ENCODE data around the gene TIGAR.

TIGAR gene, protein sequence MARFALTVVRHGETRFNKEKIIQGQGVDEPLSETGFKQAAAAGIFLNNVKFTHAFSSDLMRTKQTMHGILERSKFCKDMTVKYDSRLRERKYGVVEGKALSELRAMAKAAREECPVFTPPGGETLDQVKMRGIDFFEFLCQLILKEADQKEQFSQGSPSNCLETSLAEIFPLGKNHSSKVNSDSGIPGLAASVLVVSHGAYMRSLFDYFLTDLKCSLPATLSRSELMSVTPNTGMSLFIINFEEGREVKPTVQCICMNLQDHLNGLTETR

DNA sequence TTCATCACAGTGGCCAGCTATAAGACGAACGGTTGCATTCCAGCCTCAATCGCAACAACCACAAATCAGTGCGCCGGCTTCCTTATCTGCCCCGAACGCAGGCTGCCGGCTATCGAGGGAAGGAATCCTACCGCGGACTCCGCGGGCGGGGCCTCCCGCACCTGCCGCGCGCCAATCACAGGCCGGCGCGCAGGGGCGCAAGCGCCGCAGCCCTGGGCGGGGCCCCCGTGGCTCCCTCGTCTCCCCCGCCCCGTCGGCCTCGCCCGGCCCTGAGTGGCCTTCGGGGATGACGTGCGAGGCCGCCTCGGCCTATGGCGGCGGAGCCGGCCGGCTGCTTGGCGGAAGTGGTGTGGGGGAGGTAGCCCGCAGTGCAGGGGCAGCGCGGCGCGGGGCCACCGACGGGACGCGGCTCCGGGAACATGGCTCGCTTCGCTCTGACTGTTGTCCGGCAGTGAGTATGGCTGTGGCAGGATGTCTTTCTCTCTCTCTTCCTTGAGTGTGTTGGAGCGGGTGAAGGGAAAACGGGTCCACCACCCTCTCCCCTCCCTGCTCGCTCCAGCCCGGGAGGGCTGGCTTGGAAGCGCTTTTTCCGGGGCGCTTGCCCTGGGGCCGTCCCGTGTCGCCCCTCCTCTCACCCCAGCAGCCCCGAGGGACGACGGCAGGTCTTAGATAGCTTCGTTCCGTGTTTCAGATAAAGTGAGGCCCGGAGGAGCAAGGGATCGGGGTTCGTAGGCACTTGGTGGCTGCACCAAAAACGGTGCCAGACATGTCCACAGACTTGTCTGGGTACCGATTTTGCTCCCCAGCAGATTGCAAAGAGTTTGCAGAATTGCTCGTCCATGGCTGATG, at the start of gene TIGAR:
TIGAR (plus strand) TSS at position 361 of the 849 bp plus-strand sequence; CDS start at position 420, 59 bp downstream.
- peak; percentile 99 for DNase-seq
- in situ Hi-C loops (cut with HindIII; ENCODE audit: low pct_ligation_motif_present, low pct_unique_long_range_greater_than_20kb, low sequenced_read_pairs), result no loop called here

DNA sequence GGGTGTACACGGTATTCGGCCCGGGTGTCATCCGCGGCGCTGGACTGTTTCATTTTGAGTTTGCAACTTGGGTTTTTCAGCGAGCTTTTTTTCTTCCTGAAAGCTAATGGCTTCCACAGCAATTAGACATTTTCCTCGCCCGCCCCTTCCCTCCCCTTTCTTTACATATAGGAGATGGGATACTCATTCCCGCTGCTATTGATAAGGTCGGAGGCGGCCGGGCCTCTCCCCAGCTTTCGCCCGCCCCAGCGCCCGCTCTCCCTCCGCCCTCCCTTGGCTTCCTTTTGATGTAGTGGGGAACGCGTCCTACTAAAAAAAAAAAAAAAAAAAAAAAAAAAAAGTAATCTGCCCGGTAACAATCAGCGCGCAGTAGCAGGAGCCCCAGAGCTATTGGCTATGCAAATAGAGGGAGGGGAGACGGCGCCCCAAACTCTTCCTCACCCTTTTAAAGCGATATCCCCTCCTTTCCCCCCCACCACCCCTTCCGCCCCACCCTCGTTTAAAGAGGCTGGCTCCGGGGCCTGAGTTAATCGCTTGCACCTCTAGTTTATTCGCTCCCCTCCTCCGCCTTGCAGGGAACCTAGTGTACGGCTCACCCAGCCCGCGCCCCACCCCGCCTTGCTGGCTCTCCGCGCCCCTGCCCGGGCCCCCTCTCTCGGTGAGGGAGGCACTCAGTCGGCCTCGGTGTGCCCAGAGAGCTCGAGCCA, 49.1 kb upstream of the TIGAR start:
- in situ Hi-C loops (cut with HindIII; ENCODE audit: low pct_ligation_motif_present, low pct_unique_long_range_greater_than_20kb, low sequenced_read_pairs), result no loop called here
- DNase-seq, result peak; percentile 90

DNA sequence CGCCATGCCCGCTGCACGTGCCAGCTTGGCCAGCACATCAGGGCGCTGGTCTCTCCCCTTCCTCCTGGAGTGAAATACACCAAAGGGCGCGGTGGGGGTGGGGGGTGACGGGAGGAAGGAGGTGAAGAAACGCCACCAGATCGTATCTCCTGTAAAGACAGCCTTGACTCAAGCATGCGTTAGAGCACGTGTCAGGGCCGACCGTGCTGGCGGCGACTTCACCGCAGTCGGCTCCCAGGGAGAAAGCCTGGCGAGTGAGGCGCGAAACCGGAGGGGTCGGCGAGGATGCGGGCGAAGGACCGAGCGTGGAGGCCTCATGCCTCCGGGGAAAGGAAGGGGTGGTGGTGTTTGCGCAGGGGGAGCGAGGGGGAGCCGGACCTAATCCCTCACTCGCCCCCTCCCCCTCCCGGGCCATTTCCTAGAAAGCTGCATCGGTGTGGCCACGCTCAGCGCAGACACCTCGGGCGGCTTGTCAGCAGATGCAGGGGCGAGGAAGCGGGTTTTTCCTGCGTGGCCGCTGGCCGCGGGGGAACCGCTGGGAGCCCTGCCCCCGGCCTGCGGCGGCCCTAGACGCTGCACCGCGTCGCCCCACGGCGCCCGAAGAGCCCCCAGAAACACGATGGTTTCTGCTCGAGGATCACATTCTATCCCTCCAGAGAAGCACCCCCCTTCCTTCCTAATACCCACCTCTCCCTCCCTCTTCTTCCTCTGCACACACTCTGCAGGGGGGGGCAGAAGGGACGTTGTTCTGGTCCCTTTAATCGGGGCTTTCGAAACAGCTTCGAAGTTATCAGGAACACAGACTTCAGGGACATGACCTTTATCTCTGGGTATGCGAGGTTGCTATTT, 48.4 kb upstream of the TIGAR start:
- DNase-seq, result no peak
- in situ Hi-C loops (cut with HindIII; ENCODE audit: low pct_ligation_motif_present, low pct_unique_long_range_greater_than_20kb, low sequenced_read_pairs), result no loop called here

DNA sequence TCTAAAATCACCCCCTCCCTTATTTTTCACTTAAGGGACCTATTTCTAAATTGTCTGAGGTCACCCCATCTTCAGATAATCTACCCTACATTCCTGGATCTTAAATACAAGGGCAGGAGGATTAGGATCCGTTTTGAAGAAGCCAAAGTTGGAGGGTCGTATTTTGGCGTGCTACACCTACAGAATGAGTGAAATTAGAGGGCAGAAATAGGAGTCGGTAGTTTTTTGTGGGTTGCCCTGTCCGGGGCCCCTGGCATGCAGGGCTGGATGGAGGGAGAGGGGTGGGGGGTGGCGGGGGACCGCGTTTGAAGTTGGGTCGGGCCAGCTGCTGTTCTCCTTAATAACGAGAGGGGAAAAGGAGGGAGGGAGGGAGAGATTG, 47.8 kb upstream of the TIGAR start:
- in situ Hi-C loops (cut with HindIII; ENCODE audit: low pct_ligation_motif_present, low pct_unique_long_range_greater_than_20kb, low sequenced_read_pairs), result no loop called here
- no peak for DNase-seq

DNA sequence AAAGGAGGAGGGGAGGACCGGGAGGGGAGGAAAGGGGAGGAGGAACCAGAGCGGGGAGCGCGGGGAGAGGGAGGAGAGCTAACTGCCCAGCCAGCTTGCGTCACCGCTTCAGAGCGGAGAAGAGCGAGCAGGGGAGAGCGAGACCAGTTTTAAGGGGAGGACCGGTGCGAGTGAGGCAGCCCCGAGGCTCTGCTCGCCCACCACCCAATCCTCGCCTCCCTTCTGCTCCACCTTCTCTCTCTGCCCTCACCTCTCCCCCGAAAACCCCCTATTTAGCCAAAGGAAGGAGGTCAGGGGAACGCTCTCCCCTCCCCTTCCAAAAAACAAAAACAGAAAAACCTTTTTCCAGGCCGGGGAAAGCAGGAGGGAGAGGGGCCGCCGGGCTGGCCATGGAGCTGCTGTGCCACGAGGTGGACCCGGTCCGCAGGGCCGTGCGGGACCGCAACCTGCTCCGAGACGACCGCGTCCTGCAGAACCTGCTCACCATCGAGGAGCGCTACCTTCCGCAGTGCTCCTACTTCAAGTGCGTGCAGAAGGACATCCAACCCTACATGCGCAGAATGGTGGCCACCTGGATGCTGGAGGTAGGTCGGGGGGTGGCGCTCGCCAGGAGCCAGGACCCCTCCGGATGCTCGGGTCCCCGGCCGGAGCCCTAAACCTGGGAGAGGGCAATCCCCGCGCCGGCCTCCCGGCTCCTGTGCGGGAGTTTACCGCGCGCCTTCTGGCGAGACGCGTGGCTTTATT, 47.2 kb upstream of the TIGAR start, which contains the start of gene CCND2:
CCND2 (plus strand) TSS at position 111 of the 744 bp plus-strand sequence; CDS start at position 390, 279 bp downstream.
- DNase-seq, result peak; percentile 94
- in situ Hi-C loops (cut with HindIII; ENCODE audit: low pct_ligation_motif_present, low pct_unique_long_range_greater_than_20kb, low sequenced_read_pairs), result no loop called here

DNA sequence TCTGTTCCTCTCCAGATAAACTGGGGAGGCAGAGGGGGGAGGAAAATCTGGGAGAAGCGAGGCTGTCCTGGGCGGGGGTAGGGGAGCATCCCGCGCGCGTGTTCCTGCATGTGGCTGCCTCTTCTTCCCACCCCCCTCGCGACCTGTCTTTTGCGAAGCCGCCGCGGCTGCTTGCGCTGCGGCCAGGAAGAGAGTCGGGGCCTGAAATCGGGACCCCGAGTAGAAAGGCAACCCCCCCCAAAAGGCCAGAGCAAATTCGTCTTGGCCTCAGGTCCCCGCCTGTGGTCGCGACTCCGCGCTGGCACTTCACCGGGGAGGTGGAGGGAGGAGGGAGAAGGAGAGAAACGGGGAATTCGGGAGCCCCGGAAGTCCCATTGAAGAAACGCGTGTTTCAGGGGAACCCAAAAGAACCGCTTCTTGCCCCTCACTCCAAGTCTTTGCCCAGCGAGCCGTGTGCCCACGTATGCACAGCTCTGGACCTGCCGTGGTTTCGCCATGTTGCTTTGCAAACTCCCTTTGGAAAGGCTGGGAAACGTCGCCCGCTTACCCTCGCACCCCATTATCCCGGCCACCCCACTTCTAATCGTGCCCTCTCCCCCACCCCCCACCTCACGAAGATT, 46.5 kb upstream of the TIGAR start:
- DNase-seq, result peak; percentile 51
- in situ Hi-C loops (cut with HindIII; ENCODE audit: low pct_ligation_motif_present, low pct_unique_long_range_greater_than_20kb, low sequenced_read_pairs), result no loop called here

DNA sequence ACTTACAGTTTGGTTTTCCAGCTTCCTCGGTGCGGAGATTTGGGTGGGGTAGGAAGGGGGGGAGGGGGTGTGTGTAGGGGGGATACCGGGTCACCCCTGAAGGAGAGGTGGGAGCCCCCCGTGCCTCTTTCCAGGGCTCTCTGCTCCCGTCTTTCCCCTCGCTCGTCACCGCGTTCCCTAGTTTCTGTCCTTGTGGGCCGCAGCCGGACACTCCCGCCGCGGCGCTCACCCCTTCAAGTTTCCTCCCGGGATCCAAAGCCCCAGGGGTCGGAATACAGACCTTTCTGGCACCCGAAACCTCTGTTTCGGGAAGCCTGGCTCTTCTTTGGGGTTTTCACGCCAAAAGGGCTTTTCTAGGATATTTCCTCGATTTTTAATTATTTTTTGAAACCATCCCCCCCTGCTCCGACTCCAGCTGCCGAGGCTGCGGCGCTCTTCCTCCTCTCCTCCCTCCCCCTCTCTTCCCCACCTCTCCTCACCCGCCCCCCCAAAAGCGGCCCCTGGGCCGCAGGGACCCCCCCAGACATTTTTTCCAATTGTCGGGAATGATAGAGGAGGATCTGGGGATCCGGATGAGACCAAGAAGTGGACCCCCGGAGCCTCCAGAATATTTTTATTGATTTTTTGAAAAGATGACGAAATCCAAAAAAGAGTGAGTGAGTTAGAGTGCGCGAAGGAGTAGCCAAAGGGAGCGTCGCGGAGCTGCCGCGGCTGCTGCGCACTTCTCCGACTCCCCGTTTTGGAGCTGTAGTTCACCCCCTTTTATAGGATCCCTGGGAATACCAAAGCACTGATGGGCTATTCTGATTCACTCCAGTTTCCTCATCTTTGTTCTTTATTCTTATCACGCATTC, 45.8 kb upstream of the TIGAR start:
- peak; percentile 61 for DNase-seq

DNA sequence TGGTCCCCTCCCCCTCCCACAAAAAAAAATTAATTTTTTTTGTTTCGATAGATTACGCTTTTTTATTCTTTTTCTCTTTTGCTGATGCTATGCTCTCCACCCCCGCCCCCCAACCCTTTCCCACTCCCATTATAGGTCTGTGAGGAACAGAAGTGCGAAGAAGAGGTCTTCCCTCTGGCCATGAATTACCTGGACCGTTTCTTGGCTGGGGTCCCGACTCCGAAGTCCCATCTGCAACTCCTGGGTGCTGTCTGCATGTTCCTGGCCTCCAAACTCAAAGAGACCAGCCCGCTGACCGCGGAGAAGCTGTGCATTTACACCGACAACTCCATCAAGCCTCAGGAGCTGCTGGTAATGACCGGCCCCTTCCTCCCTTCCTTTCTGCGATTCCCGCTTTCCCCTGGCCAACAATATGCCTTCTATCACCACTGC, 45.1 kb upstream of the TIGAR start:
- in situ Hi-C loops (cut with HindIII; ENCODE audit: low pct_ligation_motif_present, low pct_unique_long_range_greater_than_20kb, low sequenced_read_pairs), result no loop called here
- no peak for DNase-seq

More for the DNA sequence above, 45.8 kb upstream of the TIGAR start:
- in situ Hi-C loops (cut with HindIII; ENCODE audit: low pct_ligation_motif_present, low pct_unique_long_range_greater_than_20kb, low sequenced_read_pairs), result no loop called here

DNA sequence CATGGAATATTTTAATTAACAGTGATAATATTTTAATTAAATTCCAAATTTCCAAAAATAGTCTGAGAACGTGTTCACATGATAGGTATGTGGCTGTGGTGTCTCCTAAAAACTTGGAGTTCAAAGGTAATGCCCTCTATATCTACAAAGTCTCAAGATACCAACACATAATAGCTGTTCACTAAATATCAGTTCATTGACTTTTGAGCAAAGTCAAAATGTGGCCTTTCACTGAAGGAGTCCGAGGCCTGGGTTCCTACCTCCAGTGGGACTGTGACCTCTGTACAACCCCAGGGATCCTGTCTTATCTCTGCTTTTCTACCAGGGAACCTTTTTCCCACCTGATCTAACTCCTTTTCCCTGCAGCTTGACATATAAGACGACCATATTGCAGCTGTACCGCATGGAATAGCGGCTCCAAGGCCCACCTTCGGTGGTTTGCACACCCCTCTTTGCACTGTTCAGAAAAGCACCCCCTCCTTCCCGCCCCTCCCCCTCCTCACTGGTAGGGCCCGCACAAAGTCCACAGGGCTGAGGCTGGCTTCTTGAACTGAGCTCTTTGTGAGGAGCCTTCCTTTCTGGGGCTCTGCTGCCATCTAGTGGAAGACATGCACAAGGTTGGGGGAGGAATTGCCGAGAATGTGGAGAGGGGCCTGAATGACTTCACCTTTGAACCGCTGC, 44.3 kb upstream of the TIGAR start:
- peak; percentile 97 for DNase-seq
- in situ Hi-C loops (cut with HindIII; ENCODE audit: low pct_ligation_motif_present, low pct_unique_long_range_greater_than_20kb, low sequenced_read_pairs), result no loop called here

DNA sequence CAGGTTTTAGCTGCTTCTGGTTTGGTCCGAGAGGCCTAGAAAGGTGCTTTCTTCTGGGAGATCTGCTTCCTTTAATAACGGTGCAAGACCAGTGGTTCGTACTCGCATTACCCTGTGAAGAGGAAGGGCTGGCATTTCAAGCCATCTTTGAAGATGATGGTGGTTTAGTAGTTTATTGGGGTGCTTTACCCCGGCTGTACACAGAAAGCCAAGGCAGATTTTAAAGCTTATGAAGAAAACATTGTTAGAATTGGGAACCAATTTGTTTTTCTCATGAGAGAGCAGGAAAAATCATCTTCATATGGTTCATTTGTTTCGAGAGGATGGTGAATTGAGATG, 43.8 kb upstream of the TIGAR start:
- in situ Hi-C loops (cut with HindIII; ENCODE audit: low pct_ligation_motif_present, low pct_unique_long_range_greater_than_20kb, low sequenced_read_pairs), result no loop called here
- DNase-seq, result no peak

DNA sequence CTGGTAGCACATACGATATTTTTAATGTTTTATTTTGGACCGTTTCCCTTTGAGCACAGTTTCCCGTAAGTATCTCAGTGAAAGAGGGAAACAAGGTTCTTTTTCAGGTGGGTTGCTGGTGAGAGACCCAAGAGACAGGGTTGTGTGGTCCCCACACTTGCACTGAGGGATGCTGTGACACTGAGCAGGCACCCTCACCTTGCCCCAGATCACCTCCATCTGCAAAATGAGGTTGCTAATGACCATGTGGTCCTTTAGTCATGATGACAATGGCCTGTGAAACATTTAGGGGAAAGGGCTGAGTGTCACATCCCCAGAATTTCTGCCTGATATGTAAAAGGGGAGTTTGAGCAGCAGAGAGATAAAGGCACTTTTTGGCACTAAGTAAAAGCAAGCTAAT, 43.2 kb upstream of the TIGAR start:
- no peak for DNase-seq
- in situ Hi-C loops (cut with HindIII; ENCODE audit: low pct_ligation_motif_present, low pct_unique_long_range_greater_than_20kb, low sequenced_read_pairs), result no loop called here

DNA sequence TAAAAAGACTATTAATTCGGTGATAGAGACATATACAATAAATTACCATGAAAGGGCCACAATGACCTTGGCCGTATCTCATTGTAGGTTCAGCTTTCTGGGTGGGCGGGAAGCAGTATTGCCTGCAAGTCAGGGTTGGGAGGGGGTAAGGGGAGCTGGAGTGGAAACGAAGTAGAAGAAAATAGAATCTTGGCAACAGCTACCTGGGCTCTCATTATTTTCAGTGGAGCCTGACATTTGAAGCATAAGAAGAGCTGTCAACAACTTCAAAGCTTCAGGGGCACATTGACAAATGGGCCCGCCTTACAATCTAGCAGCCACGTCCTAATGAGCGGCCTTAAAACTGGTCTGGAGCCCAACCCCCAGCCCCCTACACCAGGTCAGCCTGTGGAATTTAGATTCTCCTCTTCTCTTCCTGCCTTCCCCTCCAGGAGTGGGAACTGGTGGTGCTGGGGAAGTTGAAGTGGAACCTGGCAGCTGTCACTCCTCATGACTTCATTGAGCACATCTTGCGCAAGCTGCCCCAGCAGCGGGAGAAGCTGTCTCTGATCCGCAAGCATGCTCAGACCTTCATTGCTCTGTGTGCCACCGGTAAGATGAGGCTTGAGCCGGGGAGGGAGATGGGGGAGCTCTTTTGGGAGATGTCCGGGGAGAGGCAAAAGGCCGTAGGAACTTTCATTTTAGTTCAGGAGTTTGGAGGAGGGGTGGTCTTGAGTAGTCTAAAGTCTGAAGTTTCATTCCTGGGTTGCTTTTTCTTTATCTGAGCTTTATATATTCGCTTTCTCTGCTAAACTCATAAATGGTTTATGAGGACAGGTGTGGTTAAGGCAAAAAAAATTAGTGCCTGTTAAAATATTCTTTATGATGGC, 42.5 kb upstream of the TIGAR start:
- in situ Hi-C loops (cut with HindIII; ENCODE audit: low pct_ligation_motif_present, low pct_unique_long_range_greater_than_20kb, low sequenced_read_pairs), result no loop called here
- DNase-seq, result no peak

DNA sequence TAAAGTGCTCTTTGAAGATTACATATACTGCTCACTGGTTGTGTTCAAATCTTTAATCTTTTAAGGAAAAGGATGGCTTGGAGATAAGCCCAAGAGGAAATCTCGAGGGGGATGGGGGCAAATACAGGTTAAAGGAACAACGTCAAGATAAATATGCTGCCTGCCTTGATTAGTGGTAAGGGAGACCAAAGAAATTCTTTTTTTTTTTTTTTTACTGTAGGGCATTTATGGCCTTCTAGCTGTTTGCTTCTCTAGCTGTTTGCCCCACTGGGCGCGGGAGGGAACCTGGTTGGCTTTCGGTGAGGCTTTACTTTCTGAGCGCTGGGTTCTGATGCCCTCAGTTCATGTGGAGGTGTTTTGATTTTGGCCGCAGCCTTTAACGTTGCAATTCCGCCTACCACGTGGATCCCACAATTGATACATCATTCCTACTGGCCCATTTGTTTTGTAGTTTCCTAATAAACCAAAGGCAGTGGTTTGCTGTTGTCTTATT, 41.8 kb upstream of the TIGAR start:
- DNase-seq, result no peak
- in situ Hi-C loops (cut with HindIII; ENCODE audit: low pct_ligation_motif_present, low pct_unique_long_range_greater_than_20kb, low sequenced_read_pairs), result no loop called here

DNA sequence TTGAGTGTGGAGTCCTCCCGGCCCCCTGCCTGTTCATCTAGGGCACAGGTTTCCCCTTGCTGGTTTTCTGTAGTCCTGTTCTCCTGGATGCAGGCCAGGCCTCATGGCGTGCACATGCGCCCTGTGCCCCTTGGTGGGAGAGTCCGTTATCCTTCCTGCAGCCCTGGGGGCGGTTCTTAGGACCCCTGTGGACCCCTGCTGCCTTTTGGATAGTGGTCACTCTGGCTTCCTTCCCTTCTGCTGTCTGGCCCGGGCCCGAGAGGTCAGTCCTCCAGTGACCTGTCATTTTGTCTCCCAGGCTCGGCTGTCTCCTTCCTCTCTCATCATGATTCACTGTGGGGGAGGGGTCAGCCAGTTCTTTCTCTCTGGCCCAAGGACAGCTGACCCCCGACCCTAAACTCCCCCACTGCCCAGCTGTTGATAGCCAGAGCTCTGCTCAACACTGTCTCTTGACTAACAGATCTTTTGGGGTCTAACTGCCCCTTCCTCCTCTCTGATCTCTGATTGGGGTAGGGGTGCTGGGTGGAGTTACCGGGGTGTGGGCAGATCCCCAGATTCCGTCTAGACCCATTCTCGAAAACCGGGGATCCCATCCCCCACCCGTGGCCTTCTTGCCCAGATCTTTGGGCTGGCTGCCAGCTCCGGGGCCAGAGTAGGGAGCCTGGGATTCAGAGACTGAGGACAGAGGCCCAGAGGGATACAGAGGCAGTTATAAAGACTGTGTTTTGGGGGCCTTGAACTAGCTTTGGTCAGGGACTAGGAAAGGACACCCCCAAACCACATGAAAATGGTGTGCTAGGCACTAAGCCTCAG, 40.5 kb upstream of the TIGAR start:
- in situ Hi-C loops (cut with HindIII; ENCODE audit: low pct_ligation_motif_present, low pct_unique_long_range_greater_than_20kb, low sequenced_read_pairs), result no loop called here
- no peak for DNase-seq

Measured in ACHN (cell line).